ENCODE measurements around the gene GOT1.

DNA sequence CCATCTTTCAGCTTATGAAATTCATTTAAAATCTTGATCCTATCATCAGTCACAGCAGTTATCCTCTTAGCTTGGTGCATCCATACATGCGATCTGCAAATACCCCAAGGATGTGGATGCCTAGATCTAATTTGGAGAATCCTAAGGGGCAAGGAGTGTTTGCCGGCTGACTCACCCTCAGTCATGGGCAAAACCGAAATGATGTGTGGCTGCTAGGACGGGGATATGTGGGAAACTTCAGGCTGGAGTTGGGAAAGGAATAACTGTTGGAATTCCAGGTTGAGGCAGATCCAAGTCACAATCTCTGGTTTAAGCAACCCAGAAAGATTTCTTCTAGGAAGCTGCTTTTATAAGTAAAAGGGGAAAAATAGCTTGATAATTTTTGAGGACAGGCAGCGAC is 19.7 kb upstream of the GOT1 start:
- TF ChIP-seq MAX (IDR thresholded peaks at IDR 0.05) (no peak), NFIC (IDR thresholded peaks at IDR 0.05) (no peak), YY1 (IDR thresholded peaks at IDR 0.05; ENCODE audit: low read depth) (no peak)
- TF ChIP-seq, protein P1, sequence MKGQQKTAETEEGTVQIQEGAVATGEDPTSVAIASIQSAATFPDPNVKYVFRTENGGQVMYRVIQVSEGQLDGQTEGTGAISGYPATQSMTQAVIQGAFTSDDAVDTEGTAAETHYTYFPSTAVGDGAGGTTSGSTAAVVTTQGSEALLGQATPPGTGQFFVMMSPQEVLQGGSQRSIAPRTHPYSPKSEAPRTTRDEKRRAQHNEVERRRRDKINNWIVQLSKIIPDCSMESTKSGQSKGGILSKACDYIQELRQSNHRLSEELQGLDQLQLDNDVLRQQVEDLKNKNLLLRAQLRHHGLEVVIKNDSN (IDR thresholded peaks at IDR 0.05) = no peak

Data from Ishikawa (cell line).